WTC11 (cell line): ENCODE measurements around the gene RIMBP2. TPM values are rescaled to one million over a fixed set of nuclear protein-coding genes. Genes with fewer than 3 reads are reported as not detected.

Source experiments
- ATAC-seq: fragments of 200-7000 bp; cut with Tn5 transposase; 2 replicates; pipeline ENCODE4 v1.10.0; 2021; ENCODE audit warnings: mild to moderate bottlenecking, moderate library complexity
- CTCF ChIA-PET: fragments of 300-600 bp; sonication (Branson Sonifier 250); formaldehyde crosslinking; loops from one replicate; lab custom pipeline; 2021; ENCODE audit warnings: antibody characterized with exemption; lab: Charles Lee
- POLR2A ChIA-PET: fragments of 350-600 bp; sonication (Branson Sonifier 250); formaldehyde crosslinking; loops from one replicate; lab custom pipeline; 2021; ENCODE audit warnings: antibody characterized with exemption; lab: Charles Lee
- DNase-seq: peaks from one replicate; pipeline ENCODE4 v3.0.0; 2021; ENCODE audit warnings: low spot score
- H3K27ac Mint-ChIP-seq: 2 replicates; pipeline ENCODE4 v1.8.0; 2021; ENCODE audit warnings: mixed read lengths
- H3K27me3 Mint-ChIP-seq: 2 replicates; pipeline ENCODE4 v1.8.0; 2021; ENCODE audit warnings: low read depth, mild to moderate bottlenecking, moderate library complexity, mixed read lengths
- H3K36me3 Mint-ChIP-seq: 2 replicates; pipeline ENCODE4 v1.8.0; 2021; ENCODE audit warnings: mixed read lengths
- H3K4me1 Mint-ChIP-seq: 2 replicates; pipeline ENCODE4 v1.8.0; 2022; ENCODE audit warnings: mixed read lengths
- H3K4me3 Mint-ChIP-seq: 2 replicates; pipeline ENCODE4 v1.8.0; 2021; ENCODE audit warnings: mild to moderate bottlenecking, moderate library complexity, mixed read lengths
- H3K9me3 Mint-ChIP-seq: 2 replicates; pipeline ENCODE4 v1.8.0; 2021; ENCODE audit warnings: mixed read lengths
- ATF1 ChIP-seq: sonication (generic); formaldehyde crosslinking; IDR thresholded peaks from 2 replicates; pipeline ENCODE4 v1.8.1; 2023; ENCODE audit warnings: mild to moderate bottlenecking, moderate library complexity, missing genetic modification reagents
- CBFB ChIP-seq: sonication (generic); formaldehyde crosslinking; IDR thresholded peaks from 2 replicates; pipeline ENCODE4 v1.8.1; 2022; ENCODE audit warnings: mild to moderate bottlenecking, low read depth, missing genetic modification reagents
- CREB1 ChIP-seq: sonication (generic); formaldehyde crosslinking; IDR thresholded peaks from 2 replicates; pipeline ENCODE4 v1.8.0; 2023; ENCODE audit warnings: mild to moderate bottlenecking, missing genetic modification reagents
- FOXK1 ChIP-seq: sonication (generic); formaldehyde crosslinking; IDR thresholded peaks from 2 replicates; pipeline ENCODE4 v1.8.0; 2022; ENCODE audit warnings: mild to moderate bottlenecking, moderate library complexity, missing genetic modification reagents
- GTF2I ChIP-seq: fragments of 250-450 bp; sonication (Bioruptor Pico); conservative IDR thresholded peaks from 2 replicates; pipeline ENCODE4 v1.4.0; 2021; ENCODE audit warnings: mild to moderate bottlenecking
- JUN ChIP-seq: sonication (generic); formaldehyde crosslinking; IDR thresholded peaks from 2 replicates; pipeline ENCODE4 v1.8.0; 2023; ENCODE audit warnings: mild to moderate bottlenecking, missing genetic modification reagents
- NFATC4 ChIP-seq: fragments of 250-450 bp; sonication (Bioruptor Pico); IDR thresholded peaks from 2 replicates; pipeline ENCODE4 v1.9.0; 2021; ENCODE audit warnings: mild to moderate bottlenecking
- NFE2L1 ChIP-seq: sonication (generic); formaldehyde crosslinking; IDR thresholded peaks from 2 replicates; pipeline ENCODE4 v1.8.1; 2023; ENCODE audit warnings: missing genetic modification reagents
- NFYB ChIP-seq: sonication (generic); formaldehyde crosslinking; conservative IDR thresholded peaks from 2 replicates; pipeline ENCODE4 v1.8.0; 2022; ENCODE audit warnings: low read depth, missing genetic modification reagents
- NR2C2 ChIP-seq: sonication (generic); formaldehyde crosslinking; IDR thresholded peaks from 2 replicates; pipeline ENCODE4 v1.8.0; 2022; ENCODE audit warnings: mild to moderate bottlenecking, missing genetic modification reagents
- RELA ChIP-seq: sonication (generic); formaldehyde crosslinking; IDR thresholded peaks from 2 replicates; pipeline ENCODE4 v1.8.1; 2022; ENCODE audit warnings: missing genetic modification reagents, mild to moderate bottlenecking, borderline replicate concordance
- RORB ChIP-seq: fragments of 250-450 bp; sonication (Bioruptor Pico); IDR thresholded peaks from 2 replicates; pipeline ENCODE4 v1.9.0; 2021; ENCODE audit warnings: mild to moderate bottlenecking
- SMAD3 ChIP-seq: sonication (generic); formaldehyde crosslinking; IDR thresholded peaks from 2 replicates; pipeline ENCODE4 v1.8.0; 2022; ENCODE audit warnings: missing genetic modification reagents, mild to moderate bottlenecking, borderline replicate concordance
- TEAD4 ChIP-seq: sonication (generic); formaldehyde crosslinking; IDR thresholded peaks from 2 replicates; pipeline ENCODE4 v1.8.0; 2022; ENCODE audit warnings: mild to moderate bottlenecking, missing genetic modification reagents
- USF1 ChIP-seq: sonication (generic); formaldehyde crosslinking; IDR thresholded peaks from 2 replicates; pipeline ENCODE4 v1.8.0; 2022; ENCODE audit warnings: mild to moderate bottlenecking, missing genetic modification reagents
- ZNF416 ChIP-seq: fragments of 250-450 bp; sonication (Bioruptor Pico); IDR thresholded peaks from 2 replicates; pipeline ENCODE4 v1.9.0; 2021; ENCODE audit warnings: mild to moderate bottlenecking, inconsistent platforms
- ZNF423 ChIP-seq: fragments of 250-450 bp; sonication (Bioruptor Pico); IDR thresholded peaks from 2 replicates; pipeline ENCODE4 v2.1.2; 2022; ENCODE audit warnings: mild to moderate bottlenecking, moderate library complexity
- ZNF512 ChIP-seq: sonication (generic); formaldehyde crosslinking; IDR thresholded peaks from 2 replicates; pipeline ENCODE4 v1.8.1; 2022; ENCODE audit warnings: missing genetic modification reagents, borderline replicate concordance
- total RNA-seq: library from RNA; stranded (reverse); gene quantifications from 3 replicates; pipeline ENCODE4 v1.2.3, GENCODE V29; 2021
- TF ChIP-seq, protein P1 (sequence below): fragments of 250-450 bp; sonication (Bioruptor Pico); IDR thresholded peaks from 2 replicates; pipeline ENCODE4 v1.9.0; 2021; ENCODE audit warnings: mild to moderate bottlenecking
- TF ChIP-seq, protein P2 (sequence below): fragments of 250-450 bp; sonication (Bioruptor Pico); IDR thresholded peaks from 2 replicates; pipeline ENCODE4 v2.1.2; 2022; ENCODE audit warnings: mild to moderate bottlenecking, moderate library complexity
- TF ChIP-seq, protein P3 (sequence below): sonication (generic); formaldehyde crosslinking; conservative IDR thresholded peaks from 2 replicates; pipeline ENCODE4 v1.8.1; 2022; ENCODE audit warnings: mild to moderate bottlenecking, missing genetic modification reagents
- TF ChIP-seq, protein P4 (sequence below): sonication (generic); formaldehyde crosslinking; IDR thresholded peaks from 2 replicates; pipeline ENCODE4 v1.8.1; 2023; ENCODE audit warnings: mild to moderate bottlenecking, missing genetic modification reagents, moderate library complexity

Gene RIMBP2
- total RNA-seq, 1 experiment from 2014 or later: 2.6 TPM

DNA sequence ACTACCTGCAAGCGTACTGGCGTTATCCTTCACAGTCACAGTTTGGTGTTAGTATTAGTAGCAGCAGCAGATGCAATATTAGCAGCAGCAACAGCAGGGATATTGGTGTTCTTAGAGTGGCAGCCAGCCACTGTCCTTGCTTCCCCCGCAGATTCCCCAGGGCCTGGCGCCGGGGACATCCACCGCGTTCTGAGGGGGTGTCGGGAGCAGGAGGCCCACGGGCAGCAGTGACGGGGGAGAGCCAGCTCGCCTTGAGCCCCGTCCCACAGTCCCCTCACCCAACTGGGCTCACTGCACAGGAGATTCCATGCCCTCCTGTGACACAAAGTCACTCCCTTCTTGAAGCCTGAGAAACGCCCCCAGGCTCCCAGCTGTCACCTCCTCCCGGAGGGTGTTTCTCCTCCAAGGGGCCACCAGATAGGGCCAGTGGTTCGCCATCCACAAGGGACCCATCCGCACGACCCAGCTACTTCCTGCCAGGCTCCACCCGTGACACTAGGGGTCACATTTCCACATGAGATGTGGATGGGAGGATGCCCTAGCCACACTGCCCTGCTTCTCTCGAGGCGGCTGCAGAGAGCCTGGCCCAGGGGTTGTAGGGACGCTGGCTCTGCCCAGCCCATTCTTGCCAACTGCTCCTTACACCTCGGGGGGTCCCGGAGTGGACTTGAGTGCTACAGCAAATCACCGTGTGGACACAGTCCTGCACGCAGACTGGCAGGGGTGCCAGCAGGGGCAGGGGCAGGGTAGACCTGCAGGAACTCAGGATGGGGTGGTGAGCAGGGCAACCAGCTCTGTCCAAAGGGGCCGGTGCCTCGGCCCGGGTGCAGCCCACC lies 255.3 kb downstream of the RIMBP2 start:
- no peak overlapping the region for H3K4me3 Mint-ChIP-seq
- TF ChIP-seq, protein P1, sequence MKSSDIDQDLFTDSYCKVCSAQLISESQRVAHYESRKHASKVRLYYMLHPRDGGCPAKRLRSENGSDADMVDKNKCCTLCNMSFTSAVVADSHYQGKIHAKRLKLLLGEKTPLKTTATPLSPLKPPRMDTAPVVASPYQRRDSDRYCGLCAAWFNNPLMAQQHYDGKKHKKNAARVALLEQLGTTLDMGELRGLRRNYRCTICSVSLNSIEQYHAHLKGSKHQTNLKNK (CRISPR knock-in tag): no peak
- TF ChIP-seq RORB (no peak), FOXK1 (CRISPR knock-in tag) (no peak), NFE2L1 (CRISPR knock-in tag) (no peak), ZNF416 (no peak), RELA (CRISPR knock-in tag) (no peak)
- POLR2A ChIA-PET: no interaction called here
- H3K4me1 Mint-ChIP-seq: no peaks in the 10 kb centered on the region
- ATAC-seq (no peak), DNase-seq (no peak)
- H3K36me3 Mint-ChIP-seq: no peaks in the 10 kb centered on the region
- H3K27ac Mint-ChIP-seq: no peak overlapping the region
- H3K9me3 Mint-ChIP-seq: no peaks in the 10 kb centered on the region
- CTCF ChIA-PET: interaction anchor here (1.2 to 1.6 kb wide), 3 partner anchors 53 to 287 kb away, joined by 4 to 8 read pairs (median 4); no protein-coding TSS in a partner anchor
- no peaks in the 10 kb centered on the region for H3K27me3 Mint-ChIP-seq

- CTCF ChIA-PET: interaction anchor here (1.2 kb wide), 1 partner anchor 54 kb away, joined by 4 read pairs; no protein-coding TSS in a partner anchor
- Mint-ChIP-seq H3K4me1 (no peaks in the 10 kb centered on the region), H3K36me3 (no peaks in the 10 kb centered on the region), H3K27me3 (no peaks in the 10 kb centered on the region), H3K9me3 (no peaks in the 10 kb centered on the region), H3K4me3 (no peak overlapping the region), H3K27ac (no peak overlapping the region)
- peak; percentile 64 for ATAC-seq
- POLR2A ChIA-PET: no interaction called here
- TF ChIP-seq, protein P2, sequence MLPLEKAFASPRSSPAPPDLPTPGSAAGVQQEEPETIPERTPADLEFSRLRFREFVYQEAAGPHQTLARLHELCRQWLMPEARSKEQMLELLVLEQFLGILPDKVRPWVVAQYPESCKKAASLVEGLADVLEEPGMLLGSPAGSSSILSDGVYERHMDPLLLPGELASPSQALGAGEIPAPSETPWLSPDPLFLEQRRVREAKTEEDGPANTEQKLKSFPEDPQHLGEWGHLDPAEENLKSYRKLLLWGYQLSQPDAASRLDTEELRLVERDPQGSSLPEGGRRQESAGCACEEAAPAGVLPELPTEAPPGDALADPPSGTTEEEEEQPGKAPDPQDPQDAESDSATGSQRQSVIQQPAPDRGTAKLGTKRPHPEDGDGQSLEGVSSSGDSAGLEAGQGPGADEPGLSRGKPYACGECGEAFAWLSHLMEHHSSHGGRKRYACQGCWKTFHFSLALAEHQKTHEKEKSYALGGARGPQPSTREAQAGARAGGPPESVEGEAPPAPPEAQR (CRISPR knock-in tag): no peak
- TF ChIP-seq JUN (CRISPR knock-in tag): no peak
- no peak for TF ChIP-seq GTF2I (CRISPR knock-in tag)
- DNase-seq: no peak
These were observed 256.2 kb downstream of the RIMBP2 start for GRCh38 chr12:130459916-130460315.

- CTCF ChIA-PET: interaction anchor here (1.2 kb wide), 1 partner anchor 290 kb away, joined by 4 read pairs; no protein-coding TSS in a partner anchor
- no peaks in the 10 kb centered on the region for H3K4me1 Mint-ChIP-seq
- no peaks in the 10 kb centered on the region for H3K36me3 Mint-ChIP-seq
- no peak overlapping the region for H3K4me3 Mint-ChIP-seq
- ATAC-seq (no peak), DNase-seq (no peak)
- H3K27ac Mint-ChIP-seq: no peak overlapping the region
- no peaks in the 10 kb centered on the region for H3K27me3 Mint-ChIP-seq
- POLR2A ChIA-PET: no interaction called here
- H3K9me3 Mint-ChIP-seq: no peaks in the 10 kb centered on the region
- TF ChIP-seq, protein P3, sequence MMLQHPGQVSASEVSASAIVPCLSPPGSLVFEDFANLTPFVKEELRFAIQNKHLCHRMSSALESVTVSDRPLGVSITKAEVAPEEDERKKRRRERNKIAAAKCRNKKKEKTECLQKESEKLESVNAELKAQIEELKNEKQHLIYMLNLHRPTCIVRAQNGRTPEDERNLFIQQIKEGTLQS: no peak
- TF ChIP-seq ZNF416 (no peak), CBFB (CRISPR knock-in tag) (no peak)
- TF ChIP-seq, protein P4, sequence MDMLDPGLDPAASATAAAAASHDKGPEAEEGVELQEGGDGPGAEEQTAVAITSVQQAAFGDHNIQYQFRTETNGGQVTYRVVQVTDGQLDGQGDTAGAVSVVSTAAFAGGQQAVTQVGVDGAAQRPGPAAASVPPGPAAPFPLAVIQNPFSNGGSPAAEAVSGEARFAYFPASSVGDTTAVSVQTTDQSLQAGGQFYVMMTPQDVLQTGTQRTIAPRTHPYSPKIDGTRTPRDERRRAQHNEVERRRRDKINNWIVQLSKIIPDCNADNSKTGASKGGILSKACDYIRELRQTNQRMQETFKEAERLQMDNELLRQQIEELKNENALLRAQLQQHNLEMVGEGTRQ: no peak
- TF ChIP-seq, all 79 proteins: peak for 0
These were observed 257.8 kb downstream of the RIMBP2 start for GRCh38 chr12:130458341-130458740.

DNA sequence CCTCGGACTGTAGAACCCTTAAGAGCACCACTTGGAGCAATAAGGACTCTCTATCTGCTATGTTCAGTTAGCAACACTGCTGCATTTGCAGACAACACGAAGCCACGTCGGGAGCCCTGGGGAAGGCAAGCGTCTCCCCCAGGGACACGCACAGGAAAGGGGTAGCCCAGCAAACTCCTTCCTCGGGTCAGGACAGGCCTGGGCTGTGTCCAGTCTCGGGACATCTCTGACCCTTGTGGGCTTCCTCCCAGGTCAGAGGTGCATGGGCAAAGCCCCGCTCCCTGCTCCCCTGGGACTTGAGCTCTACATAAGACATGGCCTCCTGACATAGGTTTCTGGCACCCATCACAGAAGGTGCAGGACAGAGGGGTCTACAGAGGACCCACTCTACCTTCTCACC lies 258.9 kb downstream of the RIMBP2 start:
- ChIA-PET CTCF (interaction anchor here (1.2 kb wide), 1 partner anchor 291 kb away, joined by 5 read pairs; no protein-coding TSS in a partner anchor), POLR2A (no interaction called here)
- no peak overlapping the region for H3K4me3 Mint-ChIP-seq
- no peak overlapping the region for H3K27ac Mint-ChIP-seq
- H3K36me3 Mint-ChIP-seq: no peaks in the 10 kb centered on the region
- ATAC-seq (no peak), DNase-seq (no peak)
- no peaks in the 10 kb centered on the region for H3K4me1 Mint-ChIP-seq
- H3K9me3 Mint-ChIP-seq: no peaks in the 10 kb centered on the region
- no peaks in the 10 kb centered on the region for H3K27me3 Mint-ChIP-seq
- TF ChIP-seq TEAD4 (CRISPR knock-in tag): no peak
- TF ChIP-seq NR2C2 (CRISPR knock-in tag): no peak
- TF ChIP-seq NFYB (CRISPR knock-in tag): no peak
- TF ChIP-seq NFE2L1 (CRISPR knock-in tag): no peak
- no peak for TF ChIP-seq SMAD3 (CRISPR knock-in tag)
- TF ChIP-seq, protein P4: no peak
- no peak for TF ChIP-seq CREB1 (CRISPR knock-in tag)
- no peak for TF ChIP-seq ZNF423 (CRISPR knock-in tag)
- TF ChIP-seq NFATC4 (CRISPR knock-in tag): no peak
- no peak for TF ChIP-seq USF1
- TF ChIP-seq ZNF512 (CRISPR knock-in tag): no peak
- no peak for TF ChIP-seq ATF1
